Activated CD4-positive, alpha-beta T cell treated with anti-CD3 and anti-CD28 coated beads, Interleukin-2, Interleukin-6, amounts not matched to agents 100 ng/mL and 50 ng/mL, durations not matched to agents 16 hours and 8 hours (primary cell): Measurements from ENCODE around the gene MFAP2.

ENCODE experiments used
- DNase-seq: peaks from one replicate; pipeline ENCODE4 v3.0.0-alpha.2; 2020

MFAP2 gene

DNA sequence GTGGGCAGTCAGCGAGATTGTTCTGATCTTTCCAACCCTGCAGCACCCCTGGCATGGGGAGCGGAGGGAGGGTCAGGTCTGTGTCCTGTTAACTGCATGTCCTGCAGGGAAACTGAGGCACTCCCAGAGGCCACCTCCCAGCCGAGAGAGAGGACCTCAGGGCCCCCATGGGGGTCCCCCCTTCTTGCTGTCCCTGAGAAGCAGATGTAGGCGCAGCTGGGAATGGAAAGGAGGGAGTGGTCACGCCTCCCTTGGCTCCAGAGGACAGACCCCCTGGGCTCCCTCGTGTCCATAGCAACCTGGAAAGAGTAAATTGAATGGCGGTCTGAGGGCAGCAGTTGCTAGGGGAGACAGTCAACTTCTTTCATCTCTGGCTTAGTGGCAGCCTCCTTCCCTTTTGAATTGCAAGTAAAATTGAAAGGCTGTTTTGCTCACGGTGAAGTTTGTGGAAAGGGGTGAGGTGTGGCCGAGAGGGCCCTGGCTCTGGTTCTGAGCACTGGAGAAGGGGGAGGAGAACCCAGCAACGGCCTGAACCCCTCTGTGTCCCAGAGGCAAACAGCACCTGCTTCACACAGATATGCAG, 53.8 kb downstream of the MFAP2 start:
- no peak for DNase-seq

DNA sequence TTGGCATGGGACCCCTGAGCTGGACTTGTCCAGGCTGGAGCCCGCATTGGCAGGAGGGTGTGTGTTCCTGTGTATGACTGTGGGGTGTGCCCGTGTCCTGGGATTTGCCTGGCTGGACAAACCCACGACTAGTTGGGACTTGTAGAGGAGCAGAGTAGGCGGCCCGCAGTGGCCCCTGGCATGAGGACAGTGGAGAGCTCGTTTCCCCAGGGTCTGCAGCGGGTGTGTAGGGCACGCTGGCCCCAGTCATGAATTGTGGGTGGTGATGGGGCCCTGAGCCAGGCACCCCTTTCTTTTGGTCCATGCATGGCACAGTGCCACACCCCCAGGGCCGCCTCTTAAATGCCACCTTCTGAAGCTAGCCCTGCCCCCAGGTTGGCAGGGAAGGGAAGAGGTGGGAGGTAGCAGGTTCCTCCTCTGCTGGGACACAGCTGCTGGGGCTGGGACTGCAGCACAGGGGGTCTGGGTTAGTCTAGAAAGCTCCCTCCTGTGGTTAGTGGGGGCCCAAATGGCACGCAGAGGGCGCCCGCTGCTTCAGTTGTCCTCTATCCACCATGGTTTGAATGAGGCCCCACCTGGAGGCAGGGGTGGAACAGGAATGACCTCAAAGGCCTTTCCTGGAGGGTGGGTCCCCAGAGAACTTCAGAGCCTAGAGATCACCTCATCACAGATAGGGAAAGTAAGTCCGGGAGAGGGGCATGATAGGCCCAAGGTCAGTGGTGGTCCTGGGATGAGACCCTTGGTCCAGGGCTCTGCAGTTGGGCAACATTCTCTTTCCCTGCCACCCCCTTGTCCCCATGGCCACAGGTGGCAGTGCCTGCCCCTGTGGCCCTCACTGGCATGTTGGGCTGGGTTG, 54.6 kb downstream of the MFAP2 start:
- DNase-seq, result no peak

DNA sequence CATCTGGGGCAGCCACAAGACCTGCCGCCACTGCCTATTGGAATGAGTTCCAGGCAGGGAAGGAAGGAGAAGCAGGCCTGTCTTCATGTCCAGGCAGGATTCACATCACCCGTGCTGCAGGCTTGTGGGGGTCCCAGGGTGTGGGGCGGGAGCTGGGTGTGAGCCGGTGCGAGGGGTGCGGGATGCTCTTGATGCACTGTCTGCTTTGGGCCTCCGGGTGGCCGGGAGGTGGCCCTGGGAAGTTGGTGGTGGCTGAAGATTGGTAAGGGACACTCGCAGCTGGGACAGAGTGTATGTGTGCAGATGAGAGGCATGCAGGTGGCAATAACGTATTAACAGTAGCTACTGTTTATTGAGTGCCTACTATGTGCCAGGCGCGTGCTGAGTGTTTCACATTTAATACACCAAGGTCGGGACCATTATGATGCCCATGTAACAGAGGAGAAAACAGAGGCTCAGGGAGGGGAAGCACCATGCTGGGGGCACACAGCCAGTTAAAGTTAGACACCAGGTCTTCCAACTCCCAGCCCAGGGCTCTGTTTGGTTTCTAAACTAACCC, 55.4 kb downstream of the MFAP2 start:
- no peak for DNase-seq
